Hepatocyte (in vitro differentiated cells): ENCODE results near the gene NPDC1. TPM values are rescaled to one million over a fixed set of nuclear protein-coding genes. Genes with fewer than 3 reads are reported as not detected.
A peak's percentile ranks its signal among the peaks of the same experiment; 100 is the strongest.

Experiments
- DNase-seq: peaks from one replicate; pipeline ENCODE4 v3.0.0-alpha.2; 2016; ENCODE audit warnings: low spot score
- H2AFZ ChIP-seq: fragments of 200-600 bp; sonication (generic); 2 replicates; pipeline ENCODE4 v1.6.0; 2016; ENCODE audit warnings: antibody characterized with exemption, mild to moderate bottlenecking
- H3K27ac ChIP-seq: fragments of 200-600 bp; sonication (generic); 2 replicates; pipeline ENCODE4 v1.5.1; 2016; ENCODE audit warnings: mild to moderate bottlenecking
- H3K27me3 ChIP-seq: fragments of 200-600 bp; sonication (generic); 2 replicates; pipeline ENCODE4 v1.6.1; 2016
- H3K36me3 ChIP-seq: fragments of 200-600 bp; sonication (generic); replicated peaks from 2 replicates; pipeline ENCODE4 v1.5.1; 2016; ENCODE audit warnings: low read depth; ENCODE audit not compliant: insufficient read depth
- H3K4me1 ChIP-seq: fragments of 200-600 bp; sonication (generic); 2 replicates; pipeline ENCODE4 v1.5.1; 2016; ENCODE audit warnings: mild to moderate bottlenecking, moderate library complexity; ENCODE audit not compliant: insufficient read depth
- H3K4me2 ChIP-seq: fragments of 200-600 bp; sonication (generic); 2 replicates; pipeline ENCODE4 v1.6.0; 2016
- H3K4me3 ChIP-seq: fragments of 200-600 bp; sonication (generic); 2 replicates; pipeline ENCODE4 v1.5.1; 2016; ENCODE audit warnings: mild to moderate bottlenecking
- H3K79me2 ChIP-seq: fragments of 200-600 bp; sonication (generic); 2 replicates; pipeline ENCODE4 v1.6.0; 2017; ENCODE audit warnings: mild to moderate bottlenecking
- H3K9me2 ChIP-seq: fragments of 200-600 bp; sonication (generic); replicated peaks from 2 replicates; pipeline ENCODE4 v1.6.0; 2017; ENCODE audit warnings: mild to moderate bottlenecking; ENCODE audit not compliant: insufficient read depth
- H3K9me3 ChIP-seq: fragments of 200-600 bp; sonication (generic); 2 replicates; pipeline ENCODE4 v1.5.1; 2016; ENCODE audit warnings: low read depth, mild to moderate bottlenecking
- H4K20me1 ChIP-seq: fragments of 200-600 bp; sonication (generic); 2 replicates; pipeline ENCODE4 v1.6.0; 2016; ENCODE audit warnings: mild to moderate bottlenecking; ENCODE audit not compliant: insufficient read depth, poor library complexity, severe bottlenecking
- EZH2 ChIP-seq: fragments of 200-600 bp; sonication (generic); IDR thresholded peaks from 2 replicates; pipeline ENCODE4 v1.6.1; 2016; ENCODE audit warnings: antibody characterized with exemption, mild to moderate bottlenecking, borderline replicate concordance
- EZH2phosphoT487 ChIP-seq: fragments of 200-600 bp; sonication (generic); IDR thresholded peaks from one replicate; pipeline ENCODE4 v1.6.1; 2018; ENCODE audit warnings: antibody characterized with exemption, mild to moderate bottlenecking, low read depth, moderate library complexity; ENCODE audit not compliant: unreplicated experiment, severe bottlenecking
- WGBS: methylation state at CpG from one replicate; pipeline ENCODE4 v1.1.6; 2016; ENCODE audit warnings: low lambda C conversion rate; ENCODE audit errors: missing lambda C conversion rate; 5-methylcytosine and 5-hydroxymethylcytosine counted together
- polyA plus RNA-seq: library from polyadenylated mRNA; unstranded; fragments of >200 nt; fragmentation: Nextera tagmentation; extraction: Ambion mirVana; gene quantifications from 2 replicates; pipeline ENCODE4 v1.2.1, GENCODE V29; 2016
- total RNA-seq: library from RNA; depleted of rRNA; stranded (reverse); fragments of >200 nt; gene quantifications from 2 replicates; pipeline ENCODE4 v1.2.3, GENCODE V29; 2014
- TF ChIP-seq, protein P1 (sequence below): fragments of 200-600 bp; sonication (generic); IDR thresholded peaks from 2 replicates; pipeline ENCODE4 v1.5.1; 2016; ENCODE audit warnings: antibody characterized with exemption, mild to moderate bottlenecking; ENCODE audit not compliant: poor library complexity

Gene NPDC1, protein sequence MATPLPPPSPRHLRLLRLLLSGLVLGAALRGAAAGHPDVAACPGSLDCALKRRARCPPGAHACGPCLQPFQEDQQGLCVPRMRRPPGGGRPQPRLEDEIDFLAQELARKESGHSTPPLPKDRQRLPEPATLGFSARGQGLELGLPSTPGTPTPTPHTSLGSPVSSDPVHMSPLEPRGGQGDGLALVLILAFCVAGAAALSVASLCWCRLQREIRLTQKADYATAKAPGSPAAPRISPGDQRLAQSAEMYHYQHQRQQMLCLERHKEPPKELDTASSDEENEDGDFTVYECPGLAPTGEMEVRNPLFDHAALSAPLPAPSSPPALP
- total RNA-seq (12.3 and 12.7 TPM in 2 replicates), polyA plus RNA-seq (69.8 and 72.7 TPM in 2 replicates)

DNA sequence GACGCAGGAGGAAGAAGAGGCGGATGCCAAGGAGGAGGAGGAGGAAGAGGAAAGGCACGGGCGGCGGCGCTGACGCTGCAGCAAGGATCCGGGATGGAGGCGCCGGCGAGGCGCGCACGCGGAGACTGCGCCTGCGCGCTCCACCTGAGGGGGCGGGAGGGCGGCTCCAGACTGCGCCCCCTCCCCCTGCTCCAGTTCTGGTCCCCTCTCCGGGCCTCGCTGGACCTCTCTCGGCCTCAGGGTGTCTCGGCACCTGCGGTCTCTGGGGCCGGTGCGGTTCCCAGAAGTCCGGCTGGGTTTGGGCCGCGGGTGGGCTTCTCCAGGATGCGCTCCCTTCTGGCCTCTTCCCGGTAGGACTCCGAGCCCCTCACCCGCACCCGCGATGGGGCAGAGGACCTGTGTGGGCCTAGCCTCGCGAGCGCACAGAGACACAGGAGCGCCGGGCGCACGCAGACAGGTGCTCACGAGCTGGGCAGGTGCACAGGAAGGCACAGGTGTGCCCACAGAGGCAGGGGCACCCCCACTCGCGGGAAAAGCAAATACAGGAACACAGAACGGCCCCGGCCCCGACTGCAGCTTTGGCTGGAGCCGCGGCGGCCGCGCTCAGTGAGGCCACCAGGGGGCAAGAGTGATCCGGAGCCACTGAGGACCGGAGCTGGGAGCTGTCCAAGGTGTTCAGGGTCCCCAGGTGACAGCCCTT lies at the start of gene NPDC1:
Gene NPDC1, minus strand, starts transcription at position 90 of the 700 bp plus-strand sequence. CDS start 188 bp downstream, outside the sequence.
- Histone ChIP-seq H3K9me2 (no peaks in the 10 kb centered on the region), H3K4me1 (peaks cover 5% of the 10 kb centered on the region), H3K79me2 (peaks cover 3% of the 10 kb centered on the region), H3K4me2 (peak within 1 kb of the TSS; percentile 100), H3K4me3 (peak within 1 kb of the TSS; percentile 85), H3K27me3 (peaks cover 32% of the 10 kb centered on the region), H3K36me3 (no peaks in the 10 kb centered on the region), H3K27ac (no peak within 1 kb of the TSS), H2AFZ (peak within 1 kb of the TSS; percentile 94), H4K20me1 (peaks cover 13% of the 10 kb centered on the region), H3K9me3 (no peaks in the 10 kb centered on the region)
- no peak for TF ChIP-seq EZH2phosphoT487
- no peak for TF ChIP-seq EZH2
- TF ChIP-seq, protein P1, sequence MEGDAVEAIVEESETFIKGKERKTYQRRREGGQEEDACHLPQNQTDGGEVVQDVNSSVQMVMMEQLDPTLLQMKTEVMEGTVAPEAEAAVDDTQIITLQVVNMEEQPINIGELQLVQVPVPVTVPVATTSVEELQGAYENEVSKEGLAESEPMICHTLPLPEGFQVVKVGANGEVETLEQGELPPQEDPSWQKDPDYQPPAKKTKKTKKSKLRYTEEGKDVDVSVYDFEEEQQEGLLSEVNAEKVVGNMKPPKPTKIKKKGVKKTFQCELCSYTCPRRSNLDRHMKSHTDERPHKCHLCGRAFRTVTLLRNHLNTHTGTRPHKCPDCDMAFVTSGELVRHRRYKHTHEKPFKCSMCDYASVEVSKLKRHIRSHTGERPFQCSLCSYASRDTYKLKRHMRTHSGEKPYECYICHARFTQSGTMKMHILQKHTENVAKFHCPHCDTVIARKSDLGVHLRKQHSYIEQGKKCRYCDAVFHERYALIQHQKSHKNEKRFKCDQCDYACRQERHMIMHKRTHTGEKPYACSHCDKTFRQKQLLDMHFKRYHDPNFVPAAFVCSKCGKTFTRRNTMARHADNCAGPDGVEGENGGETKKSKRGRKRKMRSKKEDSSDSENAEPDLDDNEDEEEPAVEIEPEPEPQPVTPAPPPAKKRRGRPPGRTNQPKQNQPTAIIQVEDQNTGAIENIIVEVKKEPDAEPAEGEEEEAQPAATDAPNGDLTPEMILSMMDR, result peak; percentile 79
- DNase-seq, result peak; percentile 94
- 2% methylated on average over 38 of the region's 57 CpGs for WGBS

DNA sequence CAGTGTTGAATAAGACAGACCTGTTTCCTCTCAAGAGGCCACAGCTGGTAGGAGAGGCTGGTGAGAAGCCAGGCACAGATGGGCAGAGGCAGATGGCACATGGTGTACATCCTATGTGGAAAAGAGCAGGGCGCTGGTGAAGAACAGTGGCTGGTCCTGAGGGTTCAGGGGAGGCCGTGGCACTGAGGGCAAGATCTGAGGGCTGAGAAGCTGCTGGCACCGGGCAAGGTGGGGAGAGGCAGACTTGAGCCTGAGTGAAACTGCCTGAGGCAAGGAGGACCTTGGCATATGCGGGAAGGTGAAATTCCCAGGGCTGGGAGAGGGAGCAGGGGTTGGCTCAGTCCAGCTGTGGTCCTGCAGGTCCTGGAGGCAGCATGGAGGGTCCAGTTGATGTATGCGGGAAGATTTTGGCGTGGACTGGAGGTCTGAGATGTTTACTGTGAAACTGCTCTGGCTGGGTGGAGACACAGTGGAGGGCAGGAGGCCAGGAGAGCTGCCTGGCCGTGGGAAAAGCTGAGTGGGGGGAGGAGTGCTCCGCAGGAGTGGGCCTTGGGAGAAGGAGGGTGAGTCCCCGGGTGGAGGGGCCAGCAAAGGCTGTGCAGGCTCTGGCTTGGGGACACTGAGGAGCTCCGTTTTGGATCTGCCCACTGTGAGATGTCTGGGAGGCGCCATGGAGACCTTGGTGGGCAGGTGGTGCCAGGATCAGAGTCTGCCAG lies 43.4 kb upstream of the NPDC1 start:
- 90% methylated on average over 11 of the region's 11 CpGs for WGBS
- Histone ChIP-seq H3K79me2 (peaks cover 23% of the 10 kb centered on the region), H4K20me1 (no peaks in the 10 kb centered on the region), H3K9me2 (no peaks in the 10 kb centered on the region), H3K4me1 (peaks cover 14% of the 10 kb centered on the region), H3K4me2 (no peak overlapping the region), H3K27ac (no peak overlapping the region), H2AFZ (no peak overlapping the region), H3K36me3 (no peaks in the 10 kb centered on the region), H3K4me3 (no peak overlapping the region), H3K27me3 (no peaks in the 10 kb centered on the region), H3K9me3 (no peaks in the 10 kb centered on the region)
- no peak for TF ChIP-seq EZH2phosphoT487
- TF ChIP-seq EZH2, result no peak
- TF ChIP-seq, protein P1, result no peak
- DNase-seq, result no peak

DNA sequence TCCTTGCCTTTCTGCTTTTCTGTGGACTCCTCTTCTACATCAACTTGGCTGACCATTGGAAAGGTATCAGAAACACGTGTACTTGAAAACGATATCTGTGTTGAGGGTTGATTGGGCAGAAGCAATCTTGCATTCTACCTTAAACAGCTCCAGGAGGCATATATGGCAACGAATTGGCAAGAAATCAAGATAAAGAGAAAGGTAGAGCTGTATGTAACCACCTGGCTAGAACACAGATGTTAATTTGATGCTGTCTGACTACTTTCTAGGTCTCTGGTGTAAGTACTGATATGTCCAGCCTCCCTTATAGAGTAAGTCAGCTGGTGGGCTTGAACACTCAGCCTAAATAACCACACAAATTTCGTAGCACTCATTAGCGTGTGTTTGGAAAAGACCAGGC lies 42.1 kb upstream of the NPDC1 start:
- TF ChIP-seq, protein P1, result no peak
- TF ChIP-seq EZH2phosphoT487, result no peak
- TF ChIP-seq EZH2, result no peak
- Histone ChIP-seq H3K27me3 (no peaks in the 10 kb centered on the region), H4K20me1 (no peaks in the 10 kb centered on the region), H3K4me1 (peaks cover 16% of the 10 kb centered on the region), H2AFZ (no peak overlapping the region), H3K9me2 (no peaks in the 10 kb centered on the region), H3K4me3 (no peak overlapping the region), H3K79me2 (peaks cover 23% of the 10 kb centered on the region), H3K9me3 (no peaks in the 10 kb centered on the region), H3K27ac (no peak overlapping the region), H3K4me2 (peak overlapping the region; percentile 86), H3K36me3 (no peaks in the 10 kb centered on the region)
- 93% methylated on average over 5 of the region's 5 CpGs for WGBS
- DNase-seq, result no peak
